Hematopoietic multipotent progenitor cell treated with erythropoietin and hydrocortisone succinate and interleukin-3 and kit ligand, for 8 days (in vitro differentiated cells): ENCODE results near the gene SLC16A3.

Experiments
- DNase-seq: peaks from one replicate; pipeline ENCODE4 v3.0.0-alpha.2; 2015

SLC16A3 gene

GRCh38 chr17:82269882-82270500 is 41.1 kb downstream of the SLC16A3 start:
- DNase-seq = no peak

- no peak for DNase-seq
Observed at GRCh38 chr17:82270651-82271050, 41.8 kb downstream of the SLC16A3 start.

- no peak for DNase-seq
Observed at GRCh38 chr17:82271401-82271800, 42.6 kb downstream of the SLC16A3 start.

- DNase-seq = peak; percentile 18
Observed at GRCh38 chr17:82272495-82273326, 43.9 kb downstream of the SLC16A3 start.

GRCh38 chr17:82273327-82274133 is 44.7 kb downstream of the SLC16A3 start, which contains the start of gene CSNK1D:
Gene CSNK1D (minus strand): TSS chr17:82273700. CDS start chr17:82273381, 319 bp downstream.
- peak; percentile 83 for DNase-seq

GRCh38 chr17:82274134-82275020 is 45.5 kb downstream of the SLC16A3 start:
- no peak for DNase-seq

- DNase-seq = no peak
Observed at GRCh38 chr17:82275326-82275725, 46.5 kb downstream of the SLC16A3 start.

- DNase-seq = no peak
Observed at GRCh38 chr17:82276938-82277337, 48.1 kb downstream of the SLC16A3 start.

GRCh38 chr17:82277851-82278250 is 49.0 kb downstream of the SLC16A3 start:
- DNase-seq = no peak

GRCh38 chr17:82278308-82278707 is 49.5 kb downstream of the SLC16A3 start:
- DNase-seq = no peak

- DNase-seq = no peak
Observed at GRCh38 chr17:82278786-82279391, 50.0 kb downstream of the SLC16A3 start.

- no peak for DNase-seq
Observed at GRCh38 chr17:82280537-82280936, 51.7 kb downstream of the SLC16A3 start.

GRCh38 chr17:82281076-82281475 is 52.2 kb downstream of the SLC16A3 start:
- no peak for DNase-seq

- no peak for DNase-seq
Observed at GRCh38 chr17:82281502-82282238, 52.8 kb downstream of the SLC16A3 start.

GRCh38 chr17:82282239-82283207 is 53.7 kb downstream of the SLC16A3 start:
- DNase-seq = no peak

GRCh38 chr17:82283208-82283749 is 54.4 kb downstream of the SLC16A3 start:
- peak; percentile 48 for DNase-seq

GRCh38 chr17:82285141-82285540 is 56.3 kb downstream of the SLC16A3 start:
- DNase-seq = no peak

- no peak for DNase-seq
Observed at GRCh38 chr17:82287013-82287867, 58.4 kb downstream of the SLC16A3 start.
